NCI-H187 treated with DMSO at 0.1 percent for 48 hours (cell line): ENCODE measurements around the gene PAPOLG.

Source experiments
- DNase-seq: peaks from one replicate; lab custom pipeline; 2025; lab: John Stamatoyannopoulos, UW

Gene PAPOLG

DNA sequence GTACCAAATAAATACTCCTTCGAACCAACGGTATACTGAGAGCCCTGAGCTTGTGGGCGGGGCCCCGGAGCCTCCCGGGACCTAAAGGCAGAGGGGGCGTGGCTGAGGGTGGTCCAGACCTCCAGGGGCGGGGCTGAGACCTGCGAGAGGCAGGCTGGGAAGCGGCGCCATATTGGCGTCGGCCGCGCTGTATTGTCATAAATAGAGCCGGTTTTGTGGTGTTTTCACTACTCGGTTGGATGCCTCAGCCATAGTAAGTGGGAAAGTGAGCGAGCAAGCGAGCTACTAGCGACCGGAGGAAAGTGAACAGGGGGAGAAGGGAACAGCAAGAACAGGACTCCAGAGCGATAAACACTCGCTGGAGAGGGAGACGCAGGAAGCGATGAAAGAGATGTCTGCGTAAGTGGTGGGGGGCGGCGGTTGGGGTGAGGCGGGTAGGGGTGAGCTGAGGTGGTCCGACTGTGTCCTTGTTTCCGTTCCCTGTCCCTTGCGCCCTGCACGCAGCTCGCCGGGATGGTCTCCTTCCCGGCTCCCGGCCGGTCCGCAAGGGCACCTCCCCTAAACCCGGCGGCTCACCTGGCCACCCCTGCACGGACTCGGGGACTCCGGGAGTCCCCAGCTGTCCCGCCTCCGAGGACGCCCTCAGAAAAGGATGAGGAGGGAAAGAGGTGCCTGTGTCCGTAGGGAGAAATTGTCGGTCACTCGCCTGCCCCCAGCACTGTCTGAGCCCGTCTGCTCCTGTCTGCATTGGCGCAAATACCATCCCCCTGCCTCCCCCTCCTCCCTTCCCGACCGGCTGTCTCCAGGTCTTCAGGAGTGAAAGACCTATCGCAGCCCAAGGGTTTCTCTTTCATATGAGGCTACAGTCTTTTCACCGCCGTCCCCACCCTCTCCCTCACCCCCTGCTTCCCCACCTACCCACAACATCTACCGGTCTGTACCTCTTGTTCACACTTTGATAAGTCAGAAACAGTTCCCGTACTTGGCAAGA, at the start of gene PAPOLG:
PAPOLG (plus strand) TSS at position 172 of the 991 bp plus-strand sequence; CDS start at position 383, 211 bp downstream.
- DNase-seq = peak; percentile 93

GRCh38 chr2:60707750-60708371, 48.2 kb upstream of the PAPOLG start:
- no peak for DNase-seq

- DNase-seq = no peak
Observed at GRCh38 chr2:60708630-60709320, 47.3 kb upstream of the PAPOLG start.

GRCh38 chr2:60710707-60711106, 45.4 kb upstream of the PAPOLG start:
- no peak for DNase-seq

GRCh38 chr2:60715561-60715960, 40.5 kb upstream of the PAPOLG start:
- DNase-seq = no peak

GRCh38 chr2:60717691-60718090, 38.4 kb upstream of the PAPOLG start:
- DNase-seq = no peak

DNA sequence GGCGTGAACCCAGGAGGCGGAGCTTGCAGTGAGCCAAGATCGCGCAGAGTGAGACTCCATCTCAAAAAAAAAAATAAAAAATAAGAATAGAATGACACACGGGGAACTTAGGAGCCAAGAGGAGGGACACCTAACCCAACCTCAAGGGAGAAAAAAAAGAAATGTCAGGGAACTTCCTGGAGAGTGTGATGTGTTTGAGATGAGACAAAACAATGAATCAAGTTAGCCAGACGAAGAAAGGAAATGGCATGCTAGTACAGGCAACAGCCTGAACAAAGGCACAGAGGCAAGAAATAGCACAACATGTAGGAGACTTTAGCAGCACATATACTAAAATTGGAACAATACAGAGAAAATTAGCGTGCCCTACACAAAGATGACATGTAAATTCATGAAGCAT, 36.7 kb upstream of the PAPOLG start:
- no peak for DNase-seq

DNA sequence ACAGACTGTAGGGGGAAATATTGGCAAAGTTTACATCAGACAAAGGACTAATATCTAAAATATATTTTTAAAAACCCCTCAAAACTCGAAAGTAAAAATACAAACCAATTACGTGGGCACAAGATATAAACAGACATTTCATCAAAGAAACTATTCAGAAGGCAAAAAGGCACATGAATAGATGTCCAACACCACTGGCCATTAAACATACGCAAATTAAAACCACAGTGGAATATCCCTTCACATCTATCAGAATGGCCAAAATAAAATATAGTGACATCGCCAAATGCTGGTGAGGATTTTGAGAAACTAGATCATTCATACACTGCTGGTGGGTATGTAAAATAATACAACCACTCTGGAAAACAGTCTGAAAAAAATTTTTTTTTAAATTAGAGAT, 30.6 kb upstream of the PAPOLG start:
- no peak for DNase-seq

DNA sequence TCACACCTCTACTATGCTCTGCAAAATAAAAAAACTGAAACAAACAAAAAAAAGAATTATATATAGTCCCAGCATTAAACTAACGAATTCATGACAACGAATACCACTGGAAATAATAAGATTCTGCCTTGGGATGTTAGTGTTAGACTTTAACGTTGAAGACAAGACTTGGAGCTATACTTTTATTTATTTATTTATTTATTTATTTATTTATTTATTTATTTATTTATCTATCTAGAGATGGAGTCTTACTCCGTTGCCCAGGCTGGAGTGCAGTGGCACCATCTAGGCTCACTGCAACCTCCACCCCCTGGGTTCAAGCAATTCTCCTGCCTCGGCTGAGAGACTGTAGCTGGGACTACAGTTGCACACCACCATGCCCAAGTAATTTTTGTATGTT, 27.2 kb upstream of the PAPOLG start:
- DNase-seq = no peak

DNA sequence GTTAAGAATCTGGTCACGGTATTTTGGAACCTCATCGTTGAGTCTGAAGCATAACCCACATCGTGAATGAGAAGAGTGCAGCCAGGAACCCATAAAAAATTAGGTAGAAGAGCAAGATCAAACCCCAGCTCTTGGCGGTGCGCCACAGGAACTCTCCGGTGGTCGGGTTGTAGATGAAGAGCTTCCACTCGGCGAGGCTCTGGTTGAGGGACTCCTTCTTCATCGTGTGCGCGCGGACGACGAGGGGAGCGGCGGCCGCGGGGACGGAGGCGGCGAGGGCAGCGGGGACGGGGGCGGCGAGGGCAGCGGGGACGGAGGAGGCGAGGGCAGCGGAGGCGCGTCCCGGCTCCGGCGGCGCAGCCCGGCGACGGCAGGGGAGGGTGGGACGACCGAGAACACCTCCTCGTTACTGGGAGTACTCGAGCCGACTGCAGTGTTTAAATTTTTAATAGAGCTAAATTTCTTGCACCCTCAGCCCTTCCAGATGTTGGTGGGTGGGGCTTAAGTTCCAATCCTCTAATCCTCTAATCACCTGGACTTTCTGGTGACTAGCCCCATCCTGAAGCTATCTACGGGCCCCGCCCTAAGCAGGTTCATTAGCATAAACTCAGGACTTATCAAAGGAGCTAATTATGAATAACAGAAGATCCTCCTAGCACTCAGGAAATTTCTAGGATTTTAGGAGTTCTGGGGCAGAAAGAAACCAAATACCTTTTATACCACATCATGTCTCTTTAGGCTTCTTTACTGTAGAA, 20.4 kb upstream of the PAPOLG start:
- no peak for DNase-seq

GRCh38 chr2:60738679-60739078, 17.4 kb upstream of the PAPOLG start:
- DNase-seq = no peak

DNA sequence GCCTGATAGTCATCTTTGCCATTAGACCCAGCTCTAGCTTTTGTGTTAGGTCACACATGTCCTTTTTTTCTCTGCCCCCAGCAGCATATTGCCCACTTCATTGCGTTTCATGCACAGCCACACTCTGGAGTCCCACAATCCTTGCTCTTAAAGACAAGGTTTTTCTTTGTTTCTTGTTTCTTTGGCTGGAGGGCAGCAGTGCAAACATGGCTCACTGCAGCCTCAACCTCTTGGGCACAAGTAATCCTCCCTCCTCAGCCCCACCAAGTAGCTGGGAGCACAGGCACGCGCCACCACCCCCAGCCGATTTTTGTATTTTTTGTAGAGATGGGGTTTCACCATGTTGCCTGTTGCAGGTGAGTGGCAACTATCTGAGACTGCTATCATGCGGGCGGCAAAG, 16.9 kb upstream of the PAPOLG start:
- DNase-seq = no peak

DNA sequence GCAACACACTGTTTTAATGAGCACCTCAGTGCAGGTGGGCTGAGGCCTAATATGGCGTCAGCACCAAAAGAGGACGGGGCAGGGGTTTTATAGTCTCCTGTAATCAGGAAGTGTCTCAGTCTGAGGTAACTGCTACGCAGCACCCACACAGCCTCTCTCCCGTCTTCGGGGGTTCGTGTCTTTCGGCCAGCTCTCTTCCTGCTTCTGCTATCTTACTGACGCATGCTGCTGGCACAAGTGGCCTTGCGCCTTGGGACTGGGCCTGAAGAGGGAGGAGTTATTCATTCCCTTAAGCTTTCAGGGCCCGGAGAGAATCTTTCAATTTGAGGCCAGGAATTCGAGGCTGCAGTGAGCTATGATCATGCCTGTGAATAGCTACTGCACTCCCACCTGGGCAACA, 14.5 kb upstream of the PAPOLG start:
- DNase-seq = no peak

GRCh38 chr2:60742419-60742818, 13.6 kb upstream of the PAPOLG start:
- DNase-seq = no peak

GRCh38 chr2:60745330-60745729, 10.7 kb upstream of the PAPOLG start:
- no peak for DNase-seq

DNA sequence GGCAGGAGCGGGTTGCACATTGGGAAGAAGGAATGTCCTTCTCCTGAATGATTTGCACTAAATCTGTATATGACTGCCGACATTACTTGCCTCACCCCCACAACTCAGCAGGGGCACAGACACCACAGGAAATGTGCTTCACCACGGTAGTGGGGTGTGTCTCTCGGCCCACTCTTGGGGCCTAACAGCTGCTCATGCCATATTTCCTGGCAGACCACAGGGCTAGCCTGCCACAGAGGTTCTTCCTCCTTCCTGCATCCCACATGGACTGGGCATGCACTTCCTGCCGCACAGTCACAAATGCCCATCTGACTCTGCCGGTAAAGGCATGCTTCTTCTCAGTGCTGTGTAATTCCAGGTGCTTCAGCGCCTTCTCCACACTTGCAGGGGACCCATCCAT, 10.3 kb upstream of the PAPOLG start:
- no peak for DNase-seq

DNA sequence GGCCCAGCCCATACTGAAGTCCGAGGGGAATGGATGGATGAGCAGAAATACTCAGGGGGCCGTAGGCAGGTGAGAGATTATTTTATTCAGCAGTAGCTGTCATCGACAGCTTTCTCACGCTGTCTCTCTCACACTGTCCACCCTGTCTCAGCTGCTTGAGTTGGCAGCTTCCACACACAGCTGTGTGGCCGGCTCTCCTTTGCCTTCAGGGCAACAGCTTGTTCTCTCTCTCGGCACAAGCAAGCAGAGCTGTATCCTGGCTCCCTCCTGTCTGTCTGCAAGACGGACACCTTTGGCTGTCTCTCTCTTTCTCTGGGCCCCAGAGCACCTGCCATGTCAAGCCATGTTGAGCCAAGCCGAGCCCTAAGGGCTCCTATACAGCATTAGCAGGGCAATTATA, 9.8 kb upstream of the PAPOLG start:
- DNase-seq = no peak

- DNase-seq = peak; percentile 53
Observed at GRCh38 chr2:60759654-60760053, 3.6 kb downstream of the PAPOLG start.

DNA sequence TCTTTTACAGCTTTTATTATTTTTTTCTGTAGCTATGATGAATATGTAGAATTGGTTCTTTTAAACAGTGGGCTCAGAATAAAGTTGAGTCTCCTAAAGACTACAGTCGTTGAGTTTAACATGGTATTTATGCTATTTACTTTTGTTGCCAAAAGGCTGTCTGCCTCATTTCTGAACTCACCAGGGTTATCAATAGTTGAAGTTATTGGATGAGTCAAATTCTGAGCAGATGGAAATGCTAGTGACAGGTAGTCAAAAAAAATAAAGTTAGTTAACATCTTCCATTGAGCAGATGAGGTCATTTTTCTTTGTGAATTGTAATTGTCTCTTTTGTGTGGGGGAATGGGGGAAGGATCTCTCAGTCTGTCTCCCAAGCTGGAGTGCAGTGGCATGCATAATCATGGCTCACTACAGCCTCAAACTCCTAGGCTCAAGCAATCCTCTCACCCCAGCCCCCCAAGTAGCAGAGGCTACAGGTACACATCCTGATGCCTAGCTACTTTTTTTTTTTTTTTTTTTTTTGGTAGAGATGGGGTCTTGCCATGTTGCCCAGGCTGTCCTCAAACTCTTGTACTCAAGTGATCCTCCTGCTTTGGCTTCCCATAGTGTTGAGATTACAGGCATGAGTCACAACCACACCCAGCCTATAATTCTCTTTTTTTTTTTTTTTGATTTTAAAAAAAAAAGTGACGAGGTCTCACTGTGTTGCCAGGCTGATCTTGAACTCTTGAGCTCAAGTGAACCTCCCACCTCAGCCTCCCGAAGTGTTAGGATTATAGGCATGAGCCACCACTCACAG, 8.9 kb downstream of the PAPOLG start:
- DNase-seq = no peak

- no peak for DNase-seq
Observed at GRCh38 chr2:60766283-60766682, 10.2 kb downstream of the PAPOLG start.

- no peak for DNase-seq
Observed at GRCh38 chr2:60771508-60771907, 15.4 kb downstream of the PAPOLG start.
